Astrocyte (in vitro differentiated cells and primary cell): Measurements from ENCODE around the gene CTDP1. TPM values are rescaled to one million over a fixed set of nuclear protein-coding genes. Genes with fewer than 3 reads are reported as not detected.

Source experiments
- DNase-seq: peaks from one replicate; pipeline ENCODE4 v3.0.0-alpha.2; 2010; ENCODE audit warnings: low read depth
- FAIRE-seq: peaks from 2 replicates; lab custom pipeline; 2011; peaks lifted over from hg19 to GRCh38; lab: Jason Lieb, UNC
- H2AFZ ChIP-seq: 2 replicates; pipeline ENCODE4 v1.6.0; 2012; ENCODE audit warnings: low read depth, low read length, inconsistent platforms
- H3K27ac ChIP-seq: 2 replicates; pipeline ENCODE4 v1.5.1; 2011; ENCODE audit warnings: low read depth, low read length, inconsistent platforms
- H3K27me3 ChIP-seq: 2 replicates; pipeline ENCODE4 v1.6.0; 2011; ENCODE audit warnings: low read length, inconsistent platforms; ENCODE audit not compliant: insufficient read depth
- H3K36me3 ChIP-seq: 2 replicates; pipeline ENCODE4 v1.5.1; 2011; ENCODE audit warnings: low read length, inconsistent platforms; ENCODE audit not compliant: insufficient read depth
- H3K4me1 ChIP-seq: 2 replicates; pipeline ENCODE4 v1.5.1; 2011; ENCODE audit warnings: low read length, inconsistent platforms; ENCODE audit not compliant: insufficient read depth
- H3K4me2 ChIP-seq: 2 replicates; pipeline ENCODE4 v1.6.0; 2012; ENCODE audit warnings: low read length, inconsistent platforms
- H3K4me3 ChIP-seq: 2 replicates; pipeline ENCODE4 v1.5.1; 2011; ENCODE audit warnings: low read depth, mild to moderate bottlenecking, low read length, inconsistent platforms; ENCODE audit not compliant: insufficient read depth
- H3K79me2 ChIP-seq: 2 replicates; pipeline ENCODE4 v1.6.0; 2012; ENCODE audit warnings: mild to moderate bottlenecking, low read length, inconsistent platforms; ENCODE audit not compliant: insufficient read depth
- H3K9ac ChIP-seq: 2 replicates; pipeline ENCODE4 v1.6.0; 2012; ENCODE audit warnings: mild to moderate bottlenecking, low read length, inconsistent platforms
- H3K9me3 ChIP-seq: 2 replicates; pipeline ENCODE4 v1.5.1; 2012; ENCODE audit warnings: low read depth, mild to moderate bottlenecking, low read length, inconsistent platforms; ENCODE audit not compliant: insufficient read depth
- H4K20me1 ChIP-seq: 2 replicates; pipeline ENCODE4 v1.6.0; 2012; ENCODE audit warnings: low read length, inconsistent platforms; ENCODE audit not compliant: insufficient read depth
- H3K27ac Mint-ChIP-seq: one replicate; pipeline ENCODE4 v1.8.0; 2021; ENCODE audit warnings: mild to moderate bottlenecking, mixed read lengths; ENCODE audit not compliant: unreplicated experiment
- H3K27me3 Mint-ChIP-seq: one replicate; pipeline ENCODE4 v1.8.0; 2021; ENCODE audit warnings: low read depth, mixed read lengths; ENCODE audit not compliant: unreplicated experiment
- H3K36me3 Mint-ChIP-seq: one replicate; pipeline ENCODE4 v1.8.0; 2021; ENCODE audit warnings: low read depth, mixed read lengths; ENCODE audit not compliant: unreplicated experiment
- H3K4me1 Mint-ChIP-seq: one replicate; pipeline ENCODE4 v1.8.0; 2021; ENCODE audit warnings: low read depth, mixed read lengths; ENCODE audit not compliant: unreplicated experiment
- H3K4me3 Mint-ChIP-seq: one replicate; pipeline ENCODE4 v1.8.0; 2021; ENCODE audit warnings: mild to moderate bottlenecking, moderate library complexity, mixed read lengths; ENCODE audit not compliant: unreplicated experiment
- H3K9me3 Mint-ChIP-seq: one replicate; pipeline ENCODE4 v1.8.0; 2021; ENCODE audit warnings: mild to moderate bottlenecking, mixed read lengths; ENCODE audit not compliant: unreplicated experiment
- EZH2 ChIP-seq: IDR thresholded peaks from 2 replicates; pipeline ENCODE4 v1.6.1; 2012; ENCODE audit warnings: mild to moderate bottlenecking, low read length, inconsistent platforms; ENCODE audit not compliant: insufficient read depth
- total RNA-seq: library from RNA; stranded (reverse); gene quantifications from 2 replicates; pipeline ENCODE4 v1.2.1, GENCODE V29; 2021
- TF ChIP-seq, protein P1 (sequence below): IDR thresholded peaks from 2 replicates; pipeline ENCODE4 v1.5.1; 2011; ENCODE audit warnings: low read depth, mild to moderate bottlenecking, inconsistent platforms, low read length, moderate library complexity; ENCODE audit not compliant: insufficient read depth

CTDP1 gene
- total RNA-seq, 1 donor from 2014 or later, result 31.7 TPM

DNA sequence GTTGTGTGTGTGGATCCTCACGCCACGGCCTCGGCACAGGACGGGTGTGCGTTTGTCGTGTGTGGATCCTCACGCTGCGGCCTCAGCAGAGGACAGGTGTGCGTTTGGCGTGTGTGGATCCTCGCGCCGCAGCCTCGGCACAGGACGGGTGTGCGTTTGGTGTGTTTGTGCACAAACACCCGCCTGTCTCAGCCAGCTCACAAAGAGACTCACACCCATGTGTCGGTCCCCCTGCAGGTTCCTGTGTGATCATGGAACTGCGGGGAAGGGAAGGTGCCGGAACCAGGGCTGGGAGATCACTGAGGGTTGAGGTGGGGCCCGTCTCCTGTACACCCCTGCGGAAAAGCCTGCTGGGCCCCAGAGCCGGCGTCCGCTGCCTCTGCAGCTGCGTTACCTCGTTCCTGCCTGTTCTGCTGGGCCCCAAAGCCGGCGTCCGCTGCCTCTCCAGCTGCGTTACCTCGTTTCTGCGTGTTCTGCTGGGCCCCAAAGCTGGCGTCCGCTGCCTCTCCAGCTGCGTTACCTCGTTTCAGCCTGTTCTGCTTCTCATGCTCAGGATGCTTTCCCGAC, 53.6 kb downstream of the CTDP1 start:
- no peak for DNase-seq
- Mint-ChIP-seq H3K27ac (no peak overlapping the region), H3K36me3 (peaks cover 88% of the 10 kb centered on the region), H3K9me3 (peaks cover 66% of the 10 kb centered on the region), H3K4me1 (no peaks in the 10 kb centered on the region), H3K4me3 (no peak overlapping the region), H3K27me3 (no peaks in the 10 kb centered on the region)
- H3K36me3 ChIP-seq, result peaks cover 23% of the 10 kb centered on the region
- no peaks in the 10 kb centered on the region for H4K20me1 ChIP-seq
- no peaks in the 10 kb centered on the region for H3K27me3 ChIP-seq
- no peak overlapping the region for H3K4me3 ChIP-seq
- H3K4me2 ChIP-seq, result no peak overlapping the region
- H3K79me2 ChIP-seq, result no peaks in the 10 kb centered on the region
- H3K9ac ChIP-seq, result no peak overlapping the region
- no peak for TF ChIP-seq EZH2
- TF ChIP-seq, protein P1, sequence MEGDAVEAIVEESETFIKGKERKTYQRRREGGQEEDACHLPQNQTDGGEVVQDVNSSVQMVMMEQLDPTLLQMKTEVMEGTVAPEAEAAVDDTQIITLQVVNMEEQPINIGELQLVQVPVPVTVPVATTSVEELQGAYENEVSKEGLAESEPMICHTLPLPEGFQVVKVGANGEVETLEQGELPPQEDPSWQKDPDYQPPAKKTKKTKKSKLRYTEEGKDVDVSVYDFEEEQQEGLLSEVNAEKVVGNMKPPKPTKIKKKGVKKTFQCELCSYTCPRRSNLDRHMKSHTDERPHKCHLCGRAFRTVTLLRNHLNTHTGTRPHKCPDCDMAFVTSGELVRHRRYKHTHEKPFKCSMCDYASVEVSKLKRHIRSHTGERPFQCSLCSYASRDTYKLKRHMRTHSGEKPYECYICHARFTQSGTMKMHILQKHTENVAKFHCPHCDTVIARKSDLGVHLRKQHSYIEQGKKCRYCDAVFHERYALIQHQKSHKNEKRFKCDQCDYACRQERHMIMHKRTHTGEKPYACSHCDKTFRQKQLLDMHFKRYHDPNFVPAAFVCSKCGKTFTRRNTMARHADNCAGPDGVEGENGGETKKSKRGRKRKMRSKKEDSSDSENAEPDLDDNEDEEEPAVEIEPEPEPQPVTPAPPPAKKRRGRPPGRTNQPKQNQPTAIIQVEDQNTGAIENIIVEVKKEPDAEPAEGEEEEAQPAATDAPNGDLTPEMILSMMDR, result no peak
- no peak overlapping the region for H2AFZ ChIP-seq
- no peak for FAIRE-seq
- no peak overlapping the region for H3K27ac ChIP-seq
- H3K4me1 ChIP-seq, result no peaks in the 10 kb centered on the region
- peaks cover 64% of the 10 kb centered on the region for H3K9me3 ChIP-seq

DNA sequence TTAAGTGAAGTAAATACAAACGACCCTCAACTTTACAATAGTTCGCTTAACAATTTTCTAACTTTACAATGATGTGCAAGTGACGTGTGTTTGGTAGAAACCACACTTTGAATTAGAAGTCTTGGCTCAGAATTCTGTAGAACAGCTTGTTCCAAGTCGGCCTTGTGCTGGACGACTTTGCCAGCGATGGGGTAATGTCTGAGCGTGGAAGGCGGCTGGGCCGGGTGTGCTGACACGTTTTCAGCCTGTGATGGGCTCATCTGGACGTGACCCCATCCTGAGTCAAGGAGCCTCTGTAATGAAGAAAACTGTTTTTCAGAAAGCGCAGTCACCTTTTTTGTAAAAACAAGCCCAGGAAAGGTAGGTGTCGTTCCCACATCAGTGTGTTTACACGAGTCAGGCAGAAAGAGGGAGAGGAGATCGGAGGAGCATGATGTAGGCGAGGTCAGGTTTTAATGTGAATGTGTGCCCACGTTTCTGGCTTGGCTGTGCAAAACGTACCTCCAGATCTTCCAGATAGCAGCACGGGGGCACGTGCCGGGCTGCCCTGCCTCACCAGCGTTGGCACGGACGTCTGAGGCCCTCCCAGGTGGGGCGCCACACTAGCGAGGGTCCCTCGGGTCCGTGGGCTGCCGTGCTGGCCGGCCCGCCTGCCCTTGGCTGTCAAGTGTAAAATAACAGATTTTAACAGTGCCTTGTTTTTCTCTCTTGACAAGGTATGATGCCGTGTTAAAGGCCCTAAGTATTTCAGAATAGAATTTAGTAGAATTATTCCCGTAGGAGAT, 54.6 kb downstream of the CTDP1 start:
- H3K9me3 ChIP-seq, result peaks cover 56% of the 10 kb centered on the region
- H3K9ac ChIP-seq, result no peak overlapping the region
- no peak overlapping the region for H3K4me2 ChIP-seq
- H3K9me3 Mint-ChIP-seq, result peaks cover 65% of the 10 kb centered on the region
- no peaks in the 10 kb centered on the region for H4K20me1 ChIP-seq
- DNase-seq, result no peak
- TF ChIP-seq, protein P1, result no peak
- no peak for TF ChIP-seq EZH2
- H2AFZ ChIP-seq, result no peak overlapping the region
- no peak for FAIRE-seq
- no peaks in the 10 kb centered on the region for H3K27me3 Mint-ChIP-seq
- no peaks in the 10 kb centered on the region for H3K4me1 Mint-ChIP-seq
- H3K79me2 ChIP-seq, result no peaks in the 10 kb centered on the region
- H3K4me3 ChIP-seq, result no peak overlapping the region
- H3K36me3 Mint-ChIP-seq, result peaks cover 87% of the 10 kb centered on the region
- no peak overlapping the region for H3K4me3 Mint-ChIP-seq
- peaks cover 23% of the 10 kb centered on the region for H3K36me3 ChIP-seq
- H3K27me3 ChIP-seq, result no peaks in the 10 kb centered on the region
- H3K4me1 ChIP-seq, result no peaks in the 10 kb centered on the region
- no peak overlapping the region for H3K27ac Mint-ChIP-seq
- no peak overlapping the region for H3K27ac ChIP-seq
